Heart left ventricle (tissue), 16 donors: ENCODE data around the gene RNASE4. TPM values are rescaled to one million over a fixed set of nuclear protein-coding genes. Genes with fewer than 3 reads are reported as not detected.

ENCODE experiments used
- ATAC-seq, 4 donors: fragments of 200-7000 bp; cut with Tn5 transposase; one replicate each; pipeline ENCODE4 v1.9.1; 2020 to 2022; ENCODE audit warnings: moderate library complexity in 4 of 4, mild to moderate bottlenecking in 3 of 4, moderate number of reproducible peaks in 1 of 4
- DNase-seq, 5 donors: peaks; one replicate each; pipeline ENCODE4 v3.0.0-alpha.2; 2020
- H3K27ac ChIP-seq, 12 donors: fragments of 200-600 bp; sonication (generic) in 4 of 12; one replicate each; pipeline versions ENCODE4 v1.5.0 to v1.8.0; 2016 to 2022; ENCODE audit warnings: mild to moderate bottlenecking in 2 of 12
- H3K27me3 ChIP-seq, 9 donors: fragments of 200-600 bp; sonication (generic) in 2 of 9; one replicate each; pipeline versions ENCODE4 v1.5.1 to v1.8.0; 2016 to 2022; ENCODE audit warnings: mild to moderate bottlenecking in 3 of 9
- H3K36me3 ChIP-seq, 9 donors: fragments of 200-600 bp; sonication (generic) in 2 of 9; one replicate each; pipeline versions ENCODE4 v1.5.0 to v1.8.0; 2018 to 2022; ENCODE audit warnings: mild to moderate bottlenecking in 2 of 9
- H3K4me1 ChIP-seq, 12 donors: fragments of 200-600 bp; sonication (generic) in 4 of 12; one replicate each; pipeline versions ENCODE4 v1.5.0 to v1.8.0; 2016 to 2022; ENCODE audit warnings: mild to moderate bottlenecking in 3 of 12
- H3K4me3 ChIP-seq, 12 donors: fragments of 200-600 bp; sonication (generic) in 4 of 12; one replicate each; pipeline versions ENCODE4 v1.5.0 to v1.8.0; 2017 to 2022; ENCODE audit warnings: mild to moderate bottlenecking in 9 of 12, moderate library complexity in 4 of 12
- H3K9me3 ChIP-seq, 12 donors: fragments of 200-600 bp; sonication (generic) in 4 of 12; one replicate each; pipeline versions ENCODE4 v1.5.0 to v1.8.0; 2016 to 2022; ENCODE audit warnings: mild to moderate bottlenecking in 1 of 12
- POLR2A ChIP-seq, 2 donors: fragments of 450-650 bp; IDR thresholded peaks; one replicate each; pipeline ENCODE4 v1.6.1; 2017; ENCODE audit warnings: antibody characterized with exemption in 2 of 2, mild to moderate bottlenecking in 2 of 2, moderate library complexity in 2 of 2
- WGBS, 4 donors: extraction: QIAGEN DNeasy Blood & Tissue Kit in 2 of 4; methylation state at CpG; one replicate each; pipeline versions ENCODE4 v1.1.5 to v1.1.7; 2013 to 2018; 5-methylcytosine and 5-hydroxymethylcytosine counted together
- intact Hi-C, 10 donors: fragments of 100-400 bp; cut with DNase I; formaldehyde crosslinking; loops; one replicate each; pipeline versions ENCODE4 v1.11.1 to v1.14.2; 2022
- polyA plus RNA-seq, 2 donors: library from polyadenylated mRNA; stranded (reverse); fragments of 200-250 nt; gene quantifications; one replicate each; pipeline ENCODE4 v1.2.3, GENCODE V29; 2013
- total RNA-seq, 9 donors: library from RNA; depleted of rRNA in 2 of 9; stranded (reverse); fragments of >200 nt in 2 of 9; fragmentation: NEBNext Ultra II Directional in 3 of 9; extraction: Animal tissue kit (Norgen Biotek cat#: 25700) in 3 of 9; gene quantifications; one replicate each; pipeline versions ENCODE4 v1.1.0 to v1.2.4, GENCODE V29; 2016 to 2023
- TF ChIP-seq, protein P1 (sequence below), 12 donors: fragments of 200-600 bp; sonication (generic) in 4 of 12; IDR thresholded peaks; one replicate each; pipeline versions ENCODE4 v1.5.0 to v1.8.0; 2018 to 2022; ENCODE audit warnings: antibody characterized with exemption in 12 of 12, mild to moderate bottlenecking in 5 of 12
- donor health status: ischemic (EF 13 %, LVEDD 7.1; RV severe dilation, severe dysfunction).
- donor health status: healthy with polysubstance abuse.
- donor health status: DM: no; HTN: yes; CAD: no.
- donor health status: DM: no; HTN: no; CAD: no.
- donor health status: ischemic (EF 25% LVEDD 6.9; RV normal size, moderate dysfunction).
- donor health status: ischemic (EF 25% LVEDD 5.7; RV mildly dilated, moderate dysfunction).
- donor health status: healthy.
- donor health status: DM: yes; HTN: yes; CAD: no.
- donor health status: ischemic (EF 35%, LVEDD 5.7; RV mildly dilated, moderate dysfunction).
- donor health status: nonischemic (EF 11% LVEDD 7.7; RV severe dilation, severe dysfunction).
- donor health status: DM: yes; HTN: yes; CAD: no.
- donor health status: PGD.
- donor health status: ischemic (EF 29% LVEDD 5.4; RV normal size, mild dysfunction).
- donor health status: nonischemic (EF 23%, LVEDD 6.1; RV moderate dilation, normal function).

RNASE4 gene
- total and polyA plus RNA-seq, 11 donors, result 4.7 to 22.2 (median 8.2) TPM

DNA sequence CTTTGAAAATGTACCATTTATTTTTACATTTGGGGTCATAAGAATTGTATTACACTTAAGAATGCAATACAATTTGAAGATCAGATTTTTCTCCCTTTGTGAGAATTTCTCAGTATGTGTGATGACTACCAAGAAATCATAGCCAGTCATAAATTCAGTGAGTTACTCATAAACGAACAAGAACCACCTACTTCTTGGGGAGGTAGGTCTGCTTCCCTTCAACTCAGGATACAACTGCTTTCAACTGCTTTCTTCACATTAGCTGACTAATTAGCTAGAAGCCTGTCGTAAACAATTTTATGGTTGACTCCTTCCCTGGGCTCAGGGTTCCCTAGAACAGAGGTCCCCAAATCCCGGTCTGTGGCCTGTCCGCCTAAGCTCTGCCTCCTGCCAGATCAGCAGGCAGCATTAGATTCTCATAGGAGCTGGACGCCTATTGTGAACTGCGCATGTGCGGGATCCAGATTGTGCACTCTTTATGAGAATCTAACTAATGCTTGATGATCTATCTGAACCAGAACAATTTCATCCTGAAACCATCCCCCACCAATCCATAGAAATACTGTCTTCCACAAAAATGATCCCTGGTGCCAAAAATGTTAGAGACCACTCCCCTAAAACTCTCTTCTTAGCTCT, 7.9 kb downstream of the RNASE4 start:
- intact Hi-C loops, result loop anchor here in 6 of 10 donors (5.0 to 10.0 kb wide), 7 partner anchors 157 to 413 kb away; partner anchors contain the start of genes RNASE7 (in 1 of the 6) and TMEM253 (in 1 of the 6)
- TF ChIP-seq POLR2A (IDR thresholded peaks at IDR 0.05), result no peak
- TF ChIP-seq, protein P1, sequence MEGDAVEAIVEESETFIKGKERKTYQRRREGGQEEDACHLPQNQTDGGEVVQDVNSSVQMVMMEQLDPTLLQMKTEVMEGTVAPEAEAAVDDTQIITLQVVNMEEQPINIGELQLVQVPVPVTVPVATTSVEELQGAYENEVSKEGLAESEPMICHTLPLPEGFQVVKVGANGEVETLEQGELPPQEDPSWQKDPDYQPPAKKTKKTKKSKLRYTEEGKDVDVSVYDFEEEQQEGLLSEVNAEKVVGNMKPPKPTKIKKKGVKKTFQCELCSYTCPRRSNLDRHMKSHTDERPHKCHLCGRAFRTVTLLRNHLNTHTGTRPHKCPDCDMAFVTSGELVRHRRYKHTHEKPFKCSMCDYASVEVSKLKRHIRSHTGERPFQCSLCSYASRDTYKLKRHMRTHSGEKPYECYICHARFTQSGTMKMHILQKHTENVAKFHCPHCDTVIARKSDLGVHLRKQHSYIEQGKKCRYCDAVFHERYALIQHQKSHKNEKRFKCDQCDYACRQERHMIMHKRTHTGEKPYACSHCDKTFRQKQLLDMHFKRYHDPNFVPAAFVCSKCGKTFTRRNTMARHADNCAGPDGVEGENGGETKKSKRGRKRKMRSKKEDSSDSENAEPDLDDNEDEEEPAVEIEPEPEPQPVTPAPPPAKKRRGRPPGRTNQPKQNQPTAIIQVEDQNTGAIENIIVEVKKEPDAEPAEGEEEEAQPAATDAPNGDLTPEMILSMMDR (IDR thresholded peaks at IDR 0.05), result no peak
- ATAC-seq (no peak), DNase-seq (no peak)
- Histone ChIP-seq H3K4me1 (peaks cover 0 to 7% (median 0%) of the 10 kb centered on the region in 12 donors), H3K27me3 (no peaks in the 10 kb centered on the region), H3K27ac (no peak overlapping the region), H3K36me3 (peaks cover 0 to 29% (median 0%) of the 10 kb centered on the region in 9 donors), H3K4me3 (no peak overlapping the region), H3K9me3 (no peaks in the 10 kb centered on the region)
- 91 to 92% (median 91%) methylated on average over 7 of the region's 7 CpGs for WGBS, 4 donors

DNA sequence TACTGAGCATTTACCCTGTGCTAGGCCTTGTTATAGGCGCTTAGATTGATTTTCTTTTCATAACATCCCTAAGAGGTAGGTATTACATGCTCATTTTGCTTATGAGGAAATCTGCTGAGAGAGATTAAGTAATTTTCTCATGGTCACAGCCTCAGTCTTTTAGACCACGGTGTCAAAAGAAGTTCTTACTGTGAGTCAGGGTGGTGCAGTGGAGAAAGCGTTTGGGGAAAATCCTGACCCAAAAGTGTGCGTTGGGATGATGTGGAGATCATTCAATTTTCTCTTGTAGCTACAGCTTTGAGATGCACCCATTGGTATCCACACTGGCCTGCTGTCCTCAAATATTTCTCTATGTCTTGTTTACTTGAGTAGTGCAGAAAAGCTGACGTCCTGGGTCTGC, 12.4 kb downstream of the RNASE4 start:
- Histone ChIP-seq H3K9me3 (no peaks in the 10 kb centered on the region), H3K4me1 (peaks cover 0 to 9% (median 0%) of the 10 kb centered on the region in 12 donors), H3K4me3 (no peak overlapping the region), H3K27ac (no peak overlapping the region), H3K36me3 (peaks cover 0 to 51% (median 4%) of the 10 kb centered on the region in 9 donors), H3K27me3 (no peaks in the 10 kb centered on the region)
- no peak for TF ChIP-seq POLR2A (IDR thresholded peaks at IDR 0.05)
- TF ChIP-seq, protein P1 (IDR thresholded peaks at IDR 0.05), result no peak
- WGBS, 4 donors, result 90 to 95% (median 92%) methylated on average over 5 of the region's 5 CpGs
- intact Hi-C loops, result loop anchor here (1.0 to 10.0 kb wide), 15 partner anchors 61 to 408 kb away; partner anchors contain the start of genes RNASE1 (in 1 of the 10), RNASE7 (in 1 of the 10) and TMEM253 (in 1 of the 10)
- ATAC-seq, result no peak
- DNase-seq, result no peak

DNA sequence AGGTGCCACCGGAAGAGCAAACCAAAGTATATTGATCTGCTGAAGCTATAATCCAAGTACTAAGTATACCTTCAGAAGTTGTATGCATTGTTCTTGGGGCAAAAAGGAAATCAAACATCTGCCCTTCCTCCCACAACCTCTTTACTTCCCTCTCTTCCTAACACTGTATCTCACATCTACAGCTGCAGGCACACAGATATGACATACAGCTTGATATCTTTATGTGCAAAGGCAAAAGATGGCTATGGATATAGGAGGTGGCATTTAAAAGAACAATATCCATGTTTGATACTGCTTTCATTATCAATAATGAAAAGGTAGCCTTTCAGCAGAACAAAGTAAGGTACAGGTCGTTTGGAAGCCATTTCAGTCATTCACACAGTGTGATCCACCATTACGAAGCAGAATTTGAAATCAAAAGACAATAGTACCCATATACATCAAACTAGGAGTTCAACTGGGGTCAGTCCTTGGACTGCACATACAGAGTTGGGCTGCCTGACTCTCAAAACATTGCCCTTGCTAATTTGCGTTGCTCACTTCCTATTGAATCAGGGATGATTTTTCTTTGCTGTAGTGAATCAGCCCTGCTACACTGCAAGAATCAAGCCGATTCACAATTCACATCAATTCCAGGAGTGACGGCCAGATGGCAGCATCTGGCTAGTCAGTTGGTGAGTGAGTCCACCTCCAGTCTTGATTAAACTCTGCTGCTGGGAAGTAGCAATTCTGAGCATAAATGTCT, 13.1 kb downstream of the RNASE4 start:
- no peaks in the 10 kb centered on the region for H3K27me3 ChIP-seq
- TF ChIP-seq, protein P1 (IDR thresholded peaks at IDR 0.05), result peak; percentile 62 to 84 (median 77)
- no peak for TF ChIP-seq POLR2A (IDR thresholded peaks at IDR 0.05)
- peak; percentile 15 to 89 (median 80) for ATAC-seq
- no peak overlapping the region for H3K27ac ChIP-seq
- peaks cover 0 to 51% (median 4%) of the 10 kb centered on the region in 9 donors for H3K36me3 ChIP-seq
- 30 to 38% (median 36%) methylated on average over 6 of the region's 6 CpGs for WGBS, 4 donors
- peak in 4 of 5 donors; percentile 40 to 71 (median 52) for DNase-seq
- intact Hi-C loops, result loop anchor here (1.0 to 10.0 kb wide), 15 partner anchors 60 to 407 kb away; partner anchors contain the start of genes RNASE1 (in 1 of the 10), RNASE7 (in 1 of the 10) and TMEM253 (in 1 of the 10)
- H3K9me3 ChIP-seq, result no peaks in the 10 kb centered on the region
- peaks cover 0 to 9% (median 0%) of the 10 kb centered on the region in 12 donors for H3K4me1 ChIP-seq
- no peak overlapping the region for H3K4me3 ChIP-seq

DNA sequence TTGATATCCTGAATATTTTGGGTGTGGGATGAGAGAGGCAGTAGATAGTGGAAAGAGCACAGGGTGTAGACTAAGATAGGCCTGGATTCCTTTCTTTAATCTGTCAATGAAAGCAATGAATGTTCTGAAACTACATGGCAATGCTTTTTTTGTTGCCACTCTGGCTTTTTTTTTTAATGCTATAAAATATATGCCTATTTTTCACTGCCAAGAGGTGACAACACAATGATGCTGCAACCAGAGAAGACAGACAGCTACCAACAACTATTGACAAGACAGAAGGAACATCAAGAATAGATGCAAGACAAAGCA, 13.6 kb downstream of the RNASE4 start:
- DNase-seq, result no peak

More for the DNA sequence above, 13.6 kb downstream of the RNASE4 start:
- Histone ChIP-seq H3K27ac (no peak overlapping the region), H3K4me3 (no peak overlapping the region), H3K4me1 (peaks cover 0 to 9% (median 0%) of the 10 kb centered on the region in 12 donors), H3K9me3 (no peaks in the 10 kb centered on the region), H3K36me3 (peaks cover 0 to 51% (median 4%) of the 10 kb centered on the region in 9 donors), H3K27me3 (no peaks in the 10 kb centered on the region)
- TF ChIP-seq POLR2A (IDR thresholded peaks at IDR 0.05), result no peak
- TF ChIP-seq, protein P1 (IDR thresholded peaks at IDR 0.05), result peak in 1 of 12 donors; percentile 2
- no peak for ATAC-seq
- intact Hi-C loops, result loop anchor here (2.0 to 10.0 kb wide), 11 partner anchors 59 to 407 kb away; partner anchors contain the start of genes RNASE1 (in 1 of the 10), RNASE7 (in 1 of the 10) and TMEM253 (in 1 of the 10)
